ENCODE data around the gene DDX25.
"Not testable (repeated sequence)": the region's sequence is repeated elsewhere in the genome, so short reads cannot be mapped to it uniquely, and the experiment has no call there.

DDX25 gene

GRCh38 chr11:125904678-125905077 is 370 bp downstream of the DDX25 start:
- no peak overlapping the region for H3K4me3 ChIP-seq (ENCODE audit: low read length in 2 of 2)
- no peak overlapping the region for H3K27ac ChIP-seq (ENCODE audit: low read depth in 2 of 2, low read length in 2 of 2)
- H3K9me3 ChIP-seq (ENCODE audit: control insufficient read depth in 2 of 2, low read length in 2 of 2) = no peaks in the 10 kb centered on the region
- H3K36me3 ChIP-seq (ENCODE audit: control insufficient read depth in 2 of 2, insufficient read depth in 2 of 2, low read length in 2 of 2) = peaks cover 0 to 4% of the 10 kb centered on the region in 2 donors
- peaks cover 11% of the 10 kb centered on the region in 2 donors for H3K4me1 ChIP-seq (ENCODE audit: control insufficient read depth in 2 of 2, insufficient read depth in 2 of 2, low read length in 2 of 2)
- no peak overlapping the region for H3K9ac ChIP-seq (ENCODE audit: low read depth in 1 of 2, low read length in 2 of 2)
- H3K27me3 ChIP-seq (ENCODE audit: control insufficient read depth in 2 of 2, insufficient read depth in 2 of 2, low read length in 2 of 2) = peaks cover 7 to 9% of the 10 kb centered on the region in 2 donors

DNA sequence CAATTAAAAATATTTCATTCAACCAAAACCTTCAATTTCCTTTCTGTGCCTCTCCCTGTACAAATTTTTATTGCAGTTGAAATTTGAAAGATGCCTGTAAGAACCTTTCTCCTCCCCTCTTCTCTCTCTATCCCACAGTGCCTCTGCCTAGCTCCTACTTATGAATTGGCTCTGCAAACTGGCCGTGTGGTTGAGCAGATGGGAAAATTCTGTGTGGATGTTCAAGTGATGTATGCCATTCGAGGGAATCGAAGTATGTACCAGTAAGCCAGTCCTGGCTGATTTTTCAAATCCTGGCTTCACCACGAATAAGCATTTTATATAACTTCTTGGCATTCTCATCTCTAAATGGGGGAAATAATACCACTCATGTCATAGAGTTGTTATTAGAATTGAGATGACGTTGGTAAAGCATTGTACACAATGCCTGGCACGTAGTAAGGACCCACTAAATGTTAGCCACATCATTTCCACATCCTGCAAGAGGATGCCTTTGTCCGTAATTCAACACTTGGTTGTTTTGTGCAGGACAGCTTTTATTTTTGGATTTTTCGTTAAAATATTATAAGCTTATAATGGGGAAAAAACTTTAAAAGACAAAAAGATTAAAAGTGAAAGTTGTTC is 6.0 kb downstream of the DDX25 start:
- Histone ChIP-seq H3K36me3 (ENCODE audit: control insufficient read depth in 2 of 2, insufficient read depth in 2 of 2, low read length in 2 of 2) (no peaks in the 10 kb centered on the region), H3K27me3 (ENCODE audit: control insufficient read depth in 2 of 2, insufficient read depth in 2 of 2, low read length in 2 of 2) (peaks cover 0 to 3% of the 10 kb centered on the region in 2 donors), H3K4me3 (ENCODE audit: low read length in 2 of 2) (no peak overlapping the region), H3K9me3 (ENCODE audit: control insufficient read depth in 2 of 2, low read length in 2 of 2) (no peaks in the 10 kb centered on the region), H3K9ac (ENCODE audit: low read depth in 1 of 2, low read length in 2 of 2) (no peak overlapping the region), H3K4me1 (ENCODE audit: control insufficient read depth in 2 of 2, insufficient read depth in 2 of 2, low read length in 2 of 2) (no peaks in the 10 kb centered on the region), H3K27ac (ENCODE audit: low read depth in 2 of 2, low read length in 2 of 2) (no peak overlapping the region)

GRCh38 chr11:125914601-125915000 is 10.3 kb downstream of the DDX25 start:
- H3K4me1 ChIP-seq (ENCODE audit: control insufficient read depth in 2 of 2, insufficient read depth in 2 of 2, low read length in 2 of 2) = peaks cover 6 to 17% of the 10 kb centered on the region in 2 donors
- not testable (repeated sequence) for H3K27ac ChIP-seq (ENCODE audit: low read depth in 2 of 2, low read length in 2 of 2); H3K9me3 ChIP-seq (ENCODE audit: control insufficient read depth in 2 of 2, low read length in 2 of 2); H3K9ac ChIP-seq (ENCODE audit: low read depth in 1 of 2, low read length in 2 of 2); H3K36me3 ChIP-seq (ENCODE audit: control insufficient read depth in 2 of 2, insufficient read depth in 2 of 2, low read length in 2 of 2); H3K27me3 ChIP-seq (ENCODE audit: control insufficient read depth in 2 of 2, insufficient read depth in 2 of 2, low read length in 2 of 2); H3K4me3 ChIP-seq (ENCODE audit: low read length in 2 of 2)

DNA sequence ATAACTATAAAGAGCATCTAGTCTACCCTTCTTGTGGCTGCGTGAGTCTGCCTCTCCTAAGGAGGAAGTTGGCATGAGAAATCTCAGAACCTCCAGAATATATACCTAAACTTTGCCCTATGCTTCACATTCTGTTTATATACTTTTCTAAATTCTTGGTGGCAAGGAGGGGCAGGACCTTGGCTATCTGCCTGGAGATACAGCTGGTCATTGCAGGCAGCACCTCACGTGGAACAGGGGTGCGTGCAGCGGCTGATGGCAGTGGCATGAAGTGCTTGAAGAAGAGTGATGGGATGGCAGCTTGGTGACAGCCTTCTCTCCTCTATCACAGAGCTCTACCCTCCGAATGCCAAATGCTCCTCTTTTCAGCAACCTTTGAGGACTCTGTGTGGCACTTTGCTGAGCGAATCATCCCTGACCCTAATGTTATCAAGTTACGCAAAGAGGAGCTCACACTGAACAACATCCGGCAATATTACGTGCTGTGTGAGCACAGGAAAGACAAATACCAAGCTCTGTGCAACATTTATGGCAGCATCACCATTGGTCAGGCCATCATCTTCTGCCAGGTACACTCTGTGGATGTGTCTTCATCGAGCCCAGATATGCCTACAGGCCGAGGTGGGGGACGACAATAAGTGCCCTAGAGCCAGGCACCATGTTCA is 12.5 kb downstream of the DDX25 start:
- peaks cover 6 to 21% of the 10 kb centered on the region in 2 donors for H3K4me1 ChIP-seq (ENCODE audit: control insufficient read depth in 2 of 2, insufficient read depth in 2 of 2, low read length in 2 of 2)
- H3K9ac ChIP-seq (ENCODE audit: low read depth in 1 of 2, low read length in 2 of 2) = no peak overlapping the region
- no peaks in the 10 kb centered on the region for H3K9me3 ChIP-seq (ENCODE audit: control insufficient read depth in 2 of 2, low read length in 2 of 2)
- peak overlapping the region; percentile 38 to 61 for H3K27ac ChIP-seq (ENCODE audit: low read depth in 2 of 2, low read length in 2 of 2)
- no peaks in the 10 kb centered on the region for H3K36me3 ChIP-seq (ENCODE audit: control insufficient read depth in 2 of 2, insufficient read depth in 2 of 2, low read length in 2 of 2)
- peak overlapping the region in 1 of 2 donors; percentile 35 for H3K4me3 ChIP-seq (ENCODE audit: low read length in 2 of 2)
- no peaks in the 10 kb centered on the region for H3K27me3 ChIP-seq (ENCODE audit: control insufficient read depth in 2 of 2, insufficient read depth in 2 of 2, low read length in 2 of 2)

DNA sequence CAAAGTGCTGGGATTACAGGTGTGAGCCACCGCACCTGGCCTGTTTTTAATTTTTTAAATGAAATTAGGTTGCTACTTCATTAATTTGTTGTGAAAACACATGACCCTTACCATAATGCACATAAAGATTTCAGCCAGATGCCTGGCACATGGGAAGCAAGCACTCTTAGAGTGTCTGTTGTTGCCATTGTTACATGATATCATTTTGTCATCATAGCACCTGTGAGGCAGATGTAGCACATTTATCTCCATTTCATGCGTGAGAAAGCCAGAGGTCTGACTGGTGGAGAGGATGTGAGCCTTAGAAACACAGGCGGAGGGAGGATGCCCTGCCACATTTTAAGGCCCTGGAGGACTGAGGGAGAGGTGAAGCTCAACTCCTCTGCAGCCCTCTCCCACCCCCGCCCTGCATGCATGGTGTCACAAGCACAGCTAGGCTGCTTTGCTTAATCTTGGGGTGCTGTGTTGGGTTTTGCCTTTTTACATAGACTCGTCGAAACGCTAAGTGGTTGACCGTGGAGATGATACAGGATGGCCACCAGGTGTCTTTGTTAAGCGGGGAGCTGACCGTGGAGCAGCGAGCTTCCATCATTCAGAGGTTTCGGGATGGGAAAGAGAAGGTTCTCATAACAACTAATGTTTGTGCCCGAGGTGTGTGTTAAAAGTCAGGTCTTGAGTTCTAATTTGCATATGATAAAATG is 14.0 kb downstream of the DDX25 start:
- Histone ChIP-seq H3K9me3 (ENCODE audit: control insufficient read depth in 2 of 2, low read length in 2 of 2) (no peaks in the 10 kb centered on the region), H3K4me3 (ENCODE audit: low read length in 2 of 2) (no peak overlapping the region), H3K27me3 (ENCODE audit: control insufficient read depth in 2 of 2, insufficient read depth in 2 of 2, low read length in 2 of 2) (no peaks in the 10 kb centered on the region), H3K36me3 (ENCODE audit: control insufficient read depth in 2 of 2, insufficient read depth in 2 of 2, low read length in 2 of 2) (no peaks in the 10 kb centered on the region), H3K27ac (ENCODE audit: low read depth in 2 of 2, low read length in 2 of 2) (no peak overlapping the region), H3K9ac (ENCODE audit: low read depth in 1 of 2, low read length in 2 of 2) (no peak overlapping the region), H3K4me1 (ENCODE audit: control insufficient read depth in 2 of 2, insufficient read depth in 2 of 2, low read length in 2 of 2) (peaks cover 6 to 21% of the 10 kb centered on the region in 2 donors)

DNA sequence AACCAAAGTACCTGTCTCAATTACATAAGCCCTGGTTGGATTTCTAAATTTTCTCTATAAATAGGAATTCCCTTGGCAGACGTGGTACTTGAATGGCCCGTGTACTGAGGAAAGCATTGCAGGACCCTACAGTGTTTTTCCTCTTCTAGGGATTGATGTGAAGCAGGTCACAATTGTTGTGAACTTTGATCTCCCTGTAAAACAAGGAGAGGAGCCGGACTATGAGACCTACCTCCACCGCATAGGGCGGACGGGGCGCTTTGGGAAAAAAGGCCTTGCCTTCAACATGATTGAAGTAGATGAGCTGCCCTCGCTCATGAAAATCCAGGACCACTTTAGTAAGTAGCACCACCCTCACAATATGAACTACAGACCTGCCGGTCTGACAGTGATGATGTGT is 16.7 kb downstream of the DDX25 start:
- Histone ChIP-seq H3K4me3 (ENCODE audit: low read length in 2 of 2) (no peak overlapping the region), H3K9me3 (ENCODE audit: control insufficient read depth in 2 of 2, low read length in 2 of 2) (no peaks in the 10 kb centered on the region), H3K27me3 (ENCODE audit: control insufficient read depth in 2 of 2, insufficient read depth in 2 of 2, low read length in 2 of 2) (peaks cover 0 to 2% of the 10 kb centered on the region in 2 donors), H3K4me1 (ENCODE audit: control insufficient read depth in 2 of 2, insufficient read depth in 2 of 2, low read length in 2 of 2) (peaks cover 7 to 37% of the 10 kb centered on the region in 2 donors), H3K36me3 (ENCODE audit: control insufficient read depth in 2 of 2, insufficient read depth in 2 of 2, low read length in 2 of 2) (no peaks in the 10 kb centered on the region), H3K27ac (ENCODE audit: low read depth in 2 of 2, low read length in 2 of 2) (no peak overlapping the region), H3K9ac (ENCODE audit: low read depth in 1 of 2, low read length in 2 of 2) (no peak overlapping the region)

- H3K9ac ChIP-seq (ENCODE audit: low read depth in 1 of 2, low read length in 2 of 2) = no peak overlapping the region
- no peak overlapping the region for H3K4me3 ChIP-seq (ENCODE audit: low read length in 2 of 2)
- H3K27ac ChIP-seq (ENCODE audit: low read depth in 2 of 2, low read length in 2 of 2) = no peak overlapping the region
- peaks cover 2 to 4% of the 10 kb centered on the region in 2 donors for H3K27me3 ChIP-seq (ENCODE audit: control insufficient read depth in 2 of 2, insufficient read depth in 2 of 2, low read length in 2 of 2)
- H3K36me3 ChIP-seq (ENCODE audit: control insufficient read depth in 2 of 2, insufficient read depth in 2 of 2, low read length in 2 of 2) = no peaks in the 10 kb centered on the region
- H3K9me3 ChIP-seq (ENCODE audit: control insufficient read depth in 2 of 2, low read length in 2 of 2) = no peaks in the 10 kb centered on the region
- H3K4me1 ChIP-seq (ENCODE audit: control insufficient read depth in 2 of 2, insufficient read depth in 2 of 2, low read length in 2 of 2) = peaks cover 3 to 28% of the 10 kb centered on the region in 2 donors
Observed at GRCh38 chr11:125922156-125922555, 17.8 kb downstream of the DDX25 start.

GRCh38 chr11:125923012-125923579 is 18.8 kb downstream of the DDX25 start:
- Histone ChIP-seq H3K4me1 (ENCODE audit: control insufficient read depth in 2 of 2, insufficient read depth in 2 of 2, low read length in 2 of 2) (peaks cover 2 to 23% of the 10 kb centered on the region in 2 donors), H3K27me3 (ENCODE audit: control insufficient read depth in 2 of 2, insufficient read depth in 2 of 2, low read length in 2 of 2) (peaks cover 2 to 4% of the 10 kb centered on the region in 2 donors), H3K4me3 (ENCODE audit: low read length in 2 of 2) (no peak overlapping the region), H3K36me3 (ENCODE audit: control insufficient read depth in 2 of 2, insufficient read depth in 2 of 2, low read length in 2 of 2) (no peaks in the 10 kb centered on the region), H3K9me3 (ENCODE audit: control insufficient read depth in 2 of 2, low read length in 2 of 2) (no peaks in the 10 kb centered on the region), H3K9ac (ENCODE audit: low read depth in 1 of 2, low read length in 2 of 2) (no peak overlapping the region), H3K27ac (ENCODE audit: low read depth in 2 of 2, low read length in 2 of 2) (no peak overlapping the region)

GRCh38 chr11:125923633-125924032 is 19.3 kb downstream of the DDX25 start:
- Histone ChIP-seq H3K9ac (ENCODE audit: low read depth in 1 of 2, low read length in 2 of 2) (no peak overlapping the region), H3K9me3 (ENCODE audit: control insufficient read depth in 2 of 2, low read length in 2 of 2) (no peaks in the 10 kb centered on the region), H3K4me3 (ENCODE audit: low read length in 2 of 2) (no peak overlapping the region), H3K36me3 (ENCODE audit: control insufficient read depth in 2 of 2, insufficient read depth in 2 of 2, low read length in 2 of 2) (no peaks in the 10 kb centered on the region), H3K4me1 (ENCODE audit: control insufficient read depth in 2 of 2, insufficient read depth in 2 of 2, low read length in 2 of 2) (peaks cover 2 to 23% of the 10 kb centered on the region in 2 donors), H3K27ac (ENCODE audit: low read depth in 2 of 2, low read length in 2 of 2) (no peak overlapping the region), H3K27me3 (ENCODE audit: control insufficient read depth in 2 of 2, insufficient read depth in 2 of 2, low read length in 2 of 2) (peaks cover 2 to 4% of the 10 kb centered on the region in 2 donors)

Measured in mucosa of rectum (tissue), 2 donors.